HG03520 (cell line): ENCODE data around the gene PDE12.

Experiments used
- ATAC-seq: cut with Tn5 transposase; IDR thresholded peaks from one replicate; pipeline ENCODE4 v1.9.1; 2021; ENCODE audit warnings: mild to moderate bottlenecking, moderate library complexity; ENCODE audit not compliant: unreplicated experiment

The PDE12 gene, protein sequence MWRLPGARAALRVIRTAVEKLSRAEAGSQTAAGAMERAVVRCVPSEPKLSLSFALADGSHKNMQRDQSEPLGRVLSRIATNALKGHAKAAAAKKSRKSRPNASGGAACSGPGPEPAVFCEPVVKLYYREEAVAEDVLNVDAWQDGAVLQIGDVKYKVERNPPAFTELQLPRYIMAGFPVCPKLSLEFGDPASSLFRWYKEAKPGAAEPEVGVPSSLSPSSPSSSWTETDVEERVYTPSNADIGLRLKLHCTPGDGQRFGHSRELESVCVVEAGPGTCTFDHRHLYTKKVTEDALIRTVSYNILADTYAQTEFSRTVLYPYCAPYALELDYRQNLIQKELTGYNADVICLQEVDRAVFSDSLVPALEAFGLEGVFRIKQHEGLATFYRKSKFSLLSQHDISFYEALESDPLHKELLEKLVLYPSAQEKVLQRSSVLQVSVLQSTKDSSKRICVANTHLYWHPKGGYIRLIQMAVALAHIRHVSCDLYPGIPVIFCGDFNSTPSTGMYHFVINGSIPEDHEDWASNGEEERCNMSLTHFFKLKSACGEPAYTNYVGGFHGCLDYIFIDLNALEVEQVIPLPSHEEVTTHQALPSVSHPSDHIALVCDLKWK

DNA sequence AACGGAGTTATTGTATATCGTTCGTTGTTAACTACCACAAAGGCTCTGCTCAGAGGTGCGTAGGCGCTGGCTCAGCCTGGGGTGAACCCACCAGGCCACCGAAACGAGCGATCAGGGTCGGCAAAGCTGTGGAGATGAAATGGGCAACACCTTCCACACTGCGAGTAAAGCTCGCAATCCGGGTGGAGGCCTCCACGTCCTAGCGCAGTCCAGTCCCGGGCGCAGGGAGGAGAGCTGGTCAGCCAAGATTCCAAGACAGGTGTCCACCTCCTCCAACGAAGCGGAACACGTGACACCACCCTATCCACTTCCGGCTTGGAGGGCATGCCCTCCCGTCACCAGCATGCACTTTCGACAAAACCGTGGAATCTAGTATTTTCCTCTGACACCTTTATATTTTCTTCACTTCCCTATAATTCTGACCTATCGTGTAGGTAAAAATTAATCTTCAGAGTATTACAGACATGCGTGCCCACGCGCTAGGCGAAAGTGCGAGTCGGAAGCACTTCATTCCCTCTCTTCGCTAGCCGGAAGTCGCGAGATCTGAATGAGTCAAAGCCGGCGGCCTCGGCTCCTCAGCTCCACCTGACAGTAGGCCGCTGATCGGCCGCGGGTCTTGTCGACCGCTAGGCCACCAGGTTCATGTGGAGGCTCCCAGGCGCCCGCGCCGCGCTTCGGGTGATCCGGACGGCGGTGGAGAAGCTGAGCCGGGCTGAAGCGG lies at the start of gene PDE12:
TSS of gene PDE12 (plus strand) at position 537 of the 721 bp plus-strand sequence. CDS start at position 643, 106 bp downstream.
- ATAC-seq, result peak; percentile 73

DNA sequence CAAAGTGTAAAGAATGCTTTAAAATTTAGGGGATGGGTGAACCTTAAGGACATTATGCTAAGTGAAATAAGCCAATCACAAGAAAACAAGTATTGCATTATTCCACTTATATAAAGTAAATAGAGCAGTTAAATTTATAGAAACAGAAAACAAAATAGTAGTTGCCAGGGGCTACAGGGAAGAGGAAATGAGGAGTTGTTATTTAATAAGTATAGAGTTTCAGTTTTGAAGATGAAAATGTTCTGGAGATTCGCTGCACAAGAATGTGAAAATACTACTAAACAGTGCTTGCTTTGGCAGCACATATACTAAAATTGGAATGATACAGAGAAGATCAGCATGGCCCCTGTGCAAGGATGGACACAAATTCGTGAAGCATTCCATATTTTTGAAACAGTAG lies 43.9 kb upstream of the PDE12 start:
- no peak for ATAC-seq

DNA sequence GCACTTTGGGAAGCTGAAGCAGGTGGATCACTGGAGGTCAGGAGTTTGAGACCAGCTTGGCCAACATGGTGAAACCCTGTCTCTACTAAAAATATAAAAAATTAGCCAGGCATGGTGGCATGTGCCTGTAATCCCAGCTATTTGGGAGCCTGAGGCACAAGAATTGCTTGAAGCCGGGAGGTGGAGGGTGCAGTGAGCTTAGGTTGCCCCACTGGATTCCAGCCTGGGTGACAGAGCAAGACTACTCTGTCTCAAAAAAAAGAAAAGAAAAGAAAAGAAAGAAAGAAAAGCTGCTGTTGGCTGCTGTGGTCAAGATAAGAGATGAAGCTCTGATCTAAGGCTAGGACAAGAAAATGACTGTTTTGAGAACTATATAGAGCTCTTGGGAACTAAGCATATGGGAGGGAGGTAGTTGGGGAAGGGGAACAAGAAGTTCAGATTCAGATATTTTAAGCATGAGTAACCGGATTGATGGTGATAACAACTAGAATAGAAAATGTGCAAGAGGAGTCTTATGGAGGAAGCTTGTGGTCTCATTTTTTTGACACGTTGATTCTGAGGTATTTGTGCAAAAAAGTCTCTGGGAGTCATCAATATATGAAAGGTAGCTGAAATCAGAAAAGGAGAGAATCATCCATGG lies 37.7 kb upstream of the PDE12 start:
- ATAC-seq, result no peak

DNA sequence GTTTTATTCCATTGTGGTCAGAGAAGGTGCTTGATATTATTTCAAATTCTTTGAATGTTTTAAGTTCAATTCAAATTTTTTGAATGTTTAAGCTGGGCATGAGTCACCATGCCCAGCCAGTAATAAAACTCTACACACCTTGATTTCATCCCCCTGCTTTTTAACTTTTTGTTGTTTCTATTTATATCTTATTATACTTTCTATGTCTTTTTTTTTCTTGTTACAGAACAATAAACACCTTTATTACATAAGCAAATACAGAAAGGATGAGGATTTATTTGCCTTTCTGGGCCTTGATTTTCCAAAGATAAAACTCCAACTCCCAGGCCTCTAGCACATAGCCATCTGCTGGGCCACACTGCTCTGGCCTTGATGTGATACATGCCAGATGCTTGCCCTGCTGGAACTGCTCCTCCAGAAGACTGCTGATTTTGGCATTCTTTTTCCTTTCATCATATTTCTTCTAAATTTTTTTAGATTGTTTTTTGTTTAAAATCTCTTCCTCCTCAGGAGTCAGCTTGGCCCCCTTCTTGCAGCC lies 25.9 kb upstream of the PDE12 start:
- no peak for ATAC-seq

DNA sequence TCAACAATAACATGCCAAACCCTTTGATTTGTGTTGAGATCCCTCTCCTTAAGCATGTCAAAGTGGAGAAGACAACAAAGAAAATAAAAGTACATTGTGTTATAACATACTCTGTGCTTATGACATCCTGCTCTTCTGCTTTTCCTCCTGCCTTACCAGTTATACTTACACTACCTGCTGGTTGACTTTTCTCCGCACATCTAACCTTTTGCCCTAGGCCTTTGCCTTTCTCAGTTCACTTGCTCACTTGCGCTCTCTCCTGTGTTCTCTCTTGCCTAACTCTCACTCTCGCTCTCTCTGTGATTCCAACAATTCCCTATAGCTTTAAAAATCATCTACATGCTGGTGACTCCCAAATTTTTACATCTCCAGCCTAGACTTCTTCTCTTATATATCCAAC lies 17.6 kb upstream of the PDE12 start:
- ATAC-seq, result no peak

DNA sequence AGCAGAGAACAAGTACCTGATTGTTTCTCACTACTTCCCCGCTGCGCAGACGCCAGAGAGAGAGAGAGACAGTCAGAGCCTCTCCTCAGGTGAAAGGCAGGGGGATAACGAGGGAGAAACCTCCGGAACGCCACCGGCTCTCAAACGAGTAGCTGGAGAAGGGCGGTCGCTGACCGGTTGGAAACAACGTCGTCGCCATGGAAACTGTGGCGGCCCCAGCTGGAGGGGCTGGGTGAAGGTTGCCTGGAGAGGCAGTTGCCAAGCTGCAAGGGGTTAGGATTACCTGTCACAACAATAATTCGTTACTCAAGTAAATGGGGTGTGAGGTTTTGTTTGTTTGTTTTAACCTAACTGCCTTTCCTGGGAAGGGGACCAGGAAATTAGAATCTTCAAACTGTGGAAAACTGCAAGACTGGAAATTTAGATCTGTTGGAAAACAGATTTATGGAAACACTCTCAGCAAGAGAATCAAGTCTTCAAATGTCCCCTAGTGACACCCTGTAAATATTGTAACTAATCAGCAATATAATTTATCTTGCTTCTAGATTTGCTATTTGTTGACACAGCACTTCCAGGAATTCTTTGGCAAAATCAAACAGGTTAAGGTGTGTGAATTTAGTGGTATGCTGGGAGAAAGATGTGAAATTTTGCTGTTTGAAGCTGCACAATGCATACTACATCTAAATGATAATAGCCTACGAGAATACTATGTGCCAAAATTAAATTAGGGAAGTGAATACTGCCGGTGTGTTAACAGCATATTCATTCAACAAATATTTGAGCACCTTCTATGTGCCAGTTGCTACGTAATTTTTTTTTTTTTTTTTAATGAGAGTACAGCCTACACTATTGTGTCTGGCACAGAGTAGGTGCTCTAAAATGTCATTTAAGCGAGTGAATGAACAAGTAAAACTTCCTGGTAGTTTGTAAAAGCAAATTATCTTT lies 11.6 kb upstream of the PDE12 start, which contains the start of gene DNAH12:
TSS of gene DNAH12 (minus strand) at position 164 of the 945 bp plus-strand sequence. CDS start 1,474 bp downstream, outside the sequence.
- ATAC-seq, result no peak

DNA sequence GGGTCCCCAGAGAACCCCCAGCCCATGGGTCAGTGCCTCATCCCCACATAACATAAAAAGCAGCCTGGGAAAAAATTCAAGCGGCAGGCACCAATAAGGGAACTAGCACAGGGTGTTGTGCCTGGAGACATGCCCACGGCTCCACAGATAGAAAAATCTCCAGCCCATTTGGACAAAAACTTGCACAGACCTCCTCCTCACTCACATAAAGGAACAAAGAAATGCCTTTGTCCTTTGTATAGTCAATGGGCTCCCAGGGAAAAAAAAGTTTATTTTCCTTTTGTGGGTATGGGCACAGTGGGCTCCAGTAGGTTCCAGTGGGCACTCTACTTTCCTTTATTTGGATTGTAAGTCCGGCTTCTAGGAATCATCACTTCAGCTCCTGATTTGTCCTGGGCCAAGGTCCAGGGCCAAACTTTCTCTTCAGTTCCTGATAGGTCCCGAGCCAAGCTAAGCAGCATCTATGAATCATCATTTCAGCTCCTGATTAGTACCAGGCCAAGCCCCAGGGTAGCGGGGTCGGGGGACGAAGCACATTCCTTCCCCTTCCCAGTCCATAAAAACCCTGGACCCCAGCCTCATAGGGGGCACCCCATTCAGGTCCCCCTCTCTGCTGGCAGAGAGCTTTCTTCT lies 10.3 kb upstream of the PDE12 start:
- ATAC-seq, result no peak

DNA sequence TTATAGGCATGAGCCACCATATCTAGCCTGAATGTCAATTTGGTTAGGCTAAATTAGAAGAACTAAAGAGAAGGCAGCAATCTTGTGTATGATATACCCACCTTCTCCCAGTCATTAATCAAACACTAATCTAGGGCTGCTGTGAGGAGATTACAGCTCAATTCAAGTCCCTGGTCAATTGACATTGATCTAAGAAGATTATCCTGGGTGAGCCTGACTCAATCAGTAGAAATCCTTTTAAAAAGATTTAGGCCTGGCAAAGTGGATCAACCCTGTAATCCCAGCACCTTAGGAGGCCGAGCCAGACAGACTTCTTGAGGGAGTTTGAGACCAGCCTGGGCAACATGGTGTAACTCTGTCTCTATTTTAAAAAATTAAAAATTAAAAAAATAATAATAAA lies 9.5 kb upstream of the PDE12 start:
- no peak for ATAC-seq

DNA sequence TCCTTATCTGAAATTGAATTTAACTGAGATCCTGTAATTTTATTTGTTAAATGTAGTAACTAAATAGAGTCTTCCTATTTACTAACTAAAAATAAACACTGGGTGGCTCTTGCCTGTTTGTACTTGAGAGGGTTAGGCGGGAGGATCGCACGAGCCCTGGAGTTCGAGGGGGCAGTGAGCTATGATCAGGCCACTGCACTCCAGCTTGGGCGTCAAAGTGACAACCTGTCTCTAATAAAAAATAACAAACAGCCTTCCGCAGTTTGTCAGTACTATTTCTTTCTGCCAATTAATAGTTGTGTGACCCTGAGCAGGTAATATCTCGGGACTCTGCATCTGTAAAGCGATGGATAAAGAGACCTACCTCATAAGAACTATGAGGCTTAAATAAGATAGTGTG lies 768 bp upstream of the PDE12 start:
- no peak for ATAC-seq

DNA sequence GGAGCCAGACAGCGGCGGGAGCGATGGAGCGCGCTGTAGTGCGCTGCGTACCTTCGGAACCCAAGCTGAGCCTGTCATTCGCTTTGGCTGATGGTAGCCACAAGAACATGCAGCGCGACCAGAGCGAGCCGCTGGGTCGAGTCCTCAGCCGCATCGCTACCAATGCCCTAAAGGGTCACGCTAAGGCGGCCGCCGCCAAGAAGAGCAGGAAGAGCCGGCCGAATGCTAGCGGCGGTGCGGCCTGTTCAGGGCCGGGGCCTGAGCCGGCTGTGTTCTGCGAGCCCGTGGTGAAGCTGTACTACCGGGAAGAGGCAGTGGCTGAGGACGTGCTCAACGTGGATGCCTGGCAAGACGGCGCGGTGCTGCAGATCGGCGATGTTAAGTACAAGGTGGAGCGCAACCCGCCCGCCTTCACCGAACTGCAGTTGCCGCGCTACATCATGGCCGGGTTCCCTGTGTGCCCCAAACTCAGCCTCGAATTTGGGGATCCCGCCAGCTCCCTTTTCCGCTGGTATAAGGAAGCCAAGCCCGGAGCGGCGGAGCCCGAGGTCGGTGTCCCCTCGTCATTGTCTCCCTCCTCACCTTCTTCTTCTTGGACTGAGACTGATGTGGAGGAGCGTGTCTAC lies 498 bp downstream of the PDE12 start:
- peak; percentile 37 for ATAC-seq

DNA sequence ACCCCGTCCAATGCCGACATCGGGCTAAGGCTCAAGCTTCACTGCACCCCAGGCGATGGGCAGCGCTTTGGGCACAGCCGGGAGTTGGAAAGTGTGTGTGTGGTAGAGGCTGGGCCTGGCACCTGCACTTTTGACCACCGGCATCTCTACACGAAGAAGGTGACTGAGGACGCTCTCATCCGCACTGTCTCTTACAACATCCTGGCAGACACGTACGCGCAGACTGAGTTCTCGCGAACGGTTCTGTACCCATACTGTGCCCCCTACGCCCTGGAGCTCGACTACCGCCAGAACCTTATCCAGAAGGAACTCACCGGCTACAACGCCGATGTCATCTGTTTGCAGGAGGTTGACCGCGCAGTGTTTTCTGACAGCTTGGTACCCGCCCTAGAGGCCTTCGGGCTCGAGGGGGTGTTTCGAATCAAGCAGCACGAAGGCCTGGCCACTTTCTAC lies 1.0 kb downstream of the PDE12 start:
- ATAC-seq, result no peak

DNA sequence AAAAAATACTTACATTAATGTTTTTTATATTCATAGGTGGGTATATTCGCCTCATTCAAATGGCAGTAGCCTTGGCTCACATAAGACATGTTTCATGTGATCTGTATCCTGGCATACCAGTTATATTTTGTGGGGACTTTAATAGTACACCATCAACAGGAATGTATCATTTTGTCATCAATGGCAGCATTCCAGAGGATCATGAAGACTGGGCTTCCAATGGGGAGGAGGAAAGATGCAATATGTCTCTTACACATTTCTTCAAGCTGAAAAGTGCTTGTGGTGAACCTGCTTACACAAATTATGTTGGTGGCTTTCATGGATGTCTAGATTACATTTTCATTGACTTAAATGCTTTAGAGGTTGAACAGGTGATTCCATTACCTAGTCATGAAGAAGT lies 3.5 kb downstream of the PDE12 start:
- ATAC-seq, result no peak

DNA sequence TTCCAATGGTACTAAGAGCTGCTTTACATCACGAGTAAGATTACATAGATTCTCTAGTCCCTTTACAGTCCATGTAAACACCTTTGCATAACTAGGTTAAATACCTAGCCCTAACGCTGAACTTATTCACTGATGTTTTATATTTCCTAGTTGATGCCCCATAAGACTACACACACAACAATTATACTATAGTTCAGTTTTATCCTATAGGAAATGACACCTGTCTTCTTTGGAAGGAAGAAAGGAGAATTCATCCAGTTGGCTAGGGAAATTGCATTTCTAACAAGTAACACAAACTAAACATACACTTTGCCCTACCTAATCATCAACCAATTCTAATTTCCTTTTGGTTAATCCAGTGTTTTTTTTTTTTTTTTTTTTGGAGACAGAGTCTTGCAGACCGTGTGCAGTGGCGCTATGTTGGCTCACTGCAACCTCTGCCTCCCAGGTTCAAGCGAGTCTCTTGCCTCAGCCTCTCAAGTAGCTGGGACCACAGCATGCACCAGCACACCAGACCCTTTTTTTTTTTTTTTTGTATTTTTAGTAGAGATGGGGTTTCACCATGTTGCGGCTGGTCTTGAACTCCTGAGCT lies 13.9 kb downstream of the PDE12 start:
- ATAC-seq, result no peak

DNA sequence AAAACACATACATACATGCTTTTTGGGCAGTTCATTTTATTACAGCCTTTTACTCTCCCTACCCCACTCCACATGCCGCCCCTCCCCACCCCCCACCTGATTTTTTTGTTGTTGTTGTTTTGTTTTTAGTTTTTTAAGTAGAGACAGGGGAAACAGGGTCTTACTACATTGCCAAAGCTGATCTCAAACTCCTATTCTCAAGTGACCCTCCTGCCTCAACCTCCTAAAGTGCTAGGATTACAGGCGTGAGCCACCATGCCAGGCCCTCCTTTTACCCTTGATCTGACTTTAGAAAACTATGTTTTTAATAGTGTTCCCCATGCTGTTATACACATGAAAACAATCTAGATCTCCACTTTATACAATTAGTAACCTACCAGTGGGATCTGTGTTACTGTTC lies 14.8 kb downstream of the PDE12 start:
- no peak for ATAC-seq

DNA sequence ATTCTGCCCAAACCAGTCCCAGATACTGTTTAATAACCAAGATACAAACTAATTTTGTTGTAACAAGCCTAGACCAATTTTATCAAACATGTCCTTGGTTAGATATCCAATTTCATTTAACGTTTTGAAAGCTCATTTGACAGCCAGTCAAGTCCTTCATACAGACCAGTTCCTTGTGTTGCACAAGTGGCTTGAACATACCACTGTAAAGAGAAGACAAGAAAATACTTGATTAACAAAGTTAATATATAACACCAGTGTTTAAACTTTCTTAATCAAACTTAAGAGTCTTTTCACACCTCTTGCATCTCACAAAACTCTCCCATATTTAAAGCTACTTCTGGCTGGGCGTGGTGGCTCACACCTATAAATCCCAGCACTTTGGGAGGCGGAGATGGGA lies 16.0 kb downstream of the PDE12 start:
- ATAC-seq, result no peak

DNA sequence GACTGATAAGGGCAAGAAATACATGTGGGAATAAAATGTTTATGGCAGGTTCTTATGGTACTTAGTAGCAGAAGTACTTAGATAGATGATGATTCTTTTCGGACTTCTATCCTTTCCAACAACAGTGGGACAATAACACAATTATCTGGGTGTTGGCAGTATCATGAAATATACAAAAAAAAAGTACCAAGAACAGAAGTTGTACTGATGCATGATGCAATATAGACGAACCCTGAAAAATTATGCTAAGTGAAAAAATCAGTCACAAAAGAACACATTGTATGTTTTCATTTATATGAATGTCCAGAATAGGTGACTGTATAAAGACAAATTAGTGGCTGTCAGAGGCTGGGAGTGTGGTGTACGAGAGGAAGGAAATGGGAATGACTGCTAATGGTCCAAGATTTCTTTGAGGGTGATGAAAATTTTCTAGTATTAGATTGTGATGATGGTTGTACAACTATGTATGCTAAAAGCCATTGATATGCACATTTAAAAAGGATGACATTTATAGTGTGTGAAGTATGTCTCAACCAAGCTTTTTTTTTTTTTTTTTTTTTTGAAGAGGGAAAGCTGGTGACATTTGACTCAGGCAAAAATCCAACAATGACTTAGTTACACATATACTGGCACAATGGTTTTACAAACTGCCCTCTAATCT lies 20.0 kb downstream of the PDE12 start:
- ATAC-seq, result no peak

DNA sequence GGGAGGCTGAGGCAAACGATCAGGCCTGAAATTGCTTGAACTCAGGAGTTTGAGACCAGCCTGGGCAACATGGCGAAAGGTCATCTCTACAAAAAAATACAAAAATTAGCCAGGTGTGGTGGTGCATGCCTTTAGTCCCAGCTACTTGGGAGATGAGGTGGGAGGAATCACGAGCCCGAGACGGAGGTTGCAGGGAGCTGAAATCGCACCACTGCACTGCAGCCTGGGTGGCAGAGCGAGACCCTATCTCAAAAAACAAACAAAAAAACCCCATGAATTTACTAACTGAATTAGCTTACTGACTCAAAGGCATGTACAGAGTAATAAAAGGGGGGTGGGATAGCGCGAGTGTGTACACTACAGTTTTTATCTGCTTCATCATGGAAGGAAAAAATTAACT lies 21.7 kb downstream of the PDE12 start:
- no peak for ATAC-seq
